Glomerular visceral epithelial cell (primary cell): ENCODE results near the gene TMIGD1.

ENCODE experiments used
- DNase-seq: peaks from one replicate; pipeline ENCODE4 v3.0.0-alpha.2; 2016; ENCODE audit errors: extremely low spot score

The TMIGD1 gene

GRCh38 chr17:30290696-30291542 is 42.9 kb downstream of the TMIGD1 start:
- peak; percentile 56 for DNase-seq

DNA sequence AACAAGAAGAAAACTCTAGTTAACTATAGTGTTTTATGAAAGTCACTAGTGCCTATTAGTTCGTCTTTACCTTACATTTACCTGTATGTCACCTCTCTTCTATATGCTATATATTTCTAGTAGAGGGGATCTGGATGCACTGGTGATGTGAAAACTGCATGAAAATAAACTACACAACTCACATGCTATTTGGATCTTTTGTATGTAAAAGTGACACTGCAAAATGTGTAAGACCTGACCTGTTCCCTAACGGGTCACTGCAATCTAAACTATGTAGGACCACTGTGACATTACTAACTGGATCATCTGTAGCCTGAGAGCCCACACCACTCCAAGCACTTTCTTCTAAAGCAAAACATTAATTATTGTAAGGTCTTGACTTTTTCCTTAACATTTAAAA is 43.8 kb downstream of the TMIGD1 start:
- DNase-seq: no peak

DNA sequence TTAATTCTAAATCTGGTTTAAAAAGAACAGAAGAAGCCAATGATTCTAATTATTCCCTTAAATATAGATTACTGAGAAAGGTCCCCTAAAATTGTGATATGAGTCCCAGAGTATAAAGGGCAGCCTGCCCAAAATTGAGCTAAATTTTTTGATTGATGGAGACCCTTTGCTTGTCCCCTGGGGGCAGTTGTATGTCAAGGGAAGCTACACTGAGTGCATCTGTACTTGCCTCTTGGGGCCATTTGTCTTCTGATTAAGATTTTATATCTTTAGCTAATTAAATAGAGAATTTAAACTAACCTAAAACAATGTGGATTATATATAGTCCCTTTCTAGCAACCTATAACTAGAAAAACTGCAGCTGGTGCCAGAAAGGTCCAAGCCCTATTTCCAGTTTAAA is 54.7 kb downstream of the TMIGD1 start:
- DNase-seq: no peak

- DNase-seq: peak; percentile 43
Measured at GRCh38 chr17:30278032-30278431, 55.8 kb downstream of the TMIGD1 start.

- no peak for DNase-seq
Measured at GRCh38 chr17:30275911-30276310, 57.9 kb downstream of the TMIGD1 start.

- peak; percentile 60 for DNase-seq
Measured at GRCh38 chr17:30274887-30275286, 59.0 kb downstream of the TMIGD1 start.

DNA sequence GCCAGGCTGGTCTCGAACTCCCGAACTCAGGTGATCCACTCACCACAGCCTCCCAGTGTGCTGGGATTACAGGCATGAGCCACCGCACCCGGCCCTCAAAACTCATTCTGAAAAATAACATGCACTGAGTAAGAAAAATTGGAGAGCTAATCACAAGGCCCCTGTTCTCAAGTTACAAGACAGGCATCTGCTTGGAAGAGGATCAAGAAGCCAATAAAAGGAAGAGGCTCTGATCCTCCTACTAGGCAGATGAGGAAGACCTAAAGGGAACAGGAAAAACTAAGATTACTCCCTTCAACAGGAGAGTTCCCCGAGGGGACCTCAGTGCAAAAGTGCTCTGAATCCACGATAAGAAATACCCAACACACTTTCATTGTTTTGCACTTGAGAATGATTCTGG is 60.5 kb downstream of the TMIGD1 start:
- DNase-seq: no peak

- DNase-seq: no peak
Measured at GRCh38 chr17:30271102-30271501, 62.8 kb downstream of the TMIGD1 start.

DNA sequence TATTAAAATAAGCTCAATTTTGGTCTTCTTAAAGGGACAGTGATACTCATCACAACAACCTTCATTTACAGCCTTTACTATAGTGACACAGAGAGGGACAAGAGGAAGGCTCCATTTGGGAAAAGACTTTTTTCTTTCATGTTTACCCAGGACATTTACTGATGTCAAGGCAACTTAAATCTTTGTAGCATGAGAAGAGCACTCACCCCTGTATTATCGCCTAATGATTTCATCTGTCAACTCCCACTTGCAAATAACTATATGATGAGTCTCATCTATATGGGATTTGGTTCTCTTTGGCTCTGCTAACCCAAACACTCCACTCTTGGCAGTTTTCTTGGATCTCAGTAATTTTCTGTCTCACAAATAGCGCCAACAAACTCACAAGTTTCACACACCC is 66.2 kb downstream of the TMIGD1 start:
- DNase-seq: no peak
